Endothelial cell of umbilical vein (primary cell): Measurements from ENCODE around the gene SLC22A23. TPM values are rescaled to one million over a fixed set of nuclear protein-coding genes. Genes with fewer than 3 reads are reported as not detected.

Source experiments
- BruUV-seq: library from RNA; stranded (reverse); fragments of 400-500 nt; replicated peaks from 2 replicates; lab custom pipeline; 2021; lab: Mats Ljungman, UMichigan
- CTCF ChIA-PET: fragments of 300-600, 350-600 bp; sonication (Branson Sonifier 250); formaldehyde crosslinking; loops from one replicate; lab custom pipeline; 2021; ENCODE audit warnings: antibody characterized with exemption, inconsistent platforms; lab: Charles Lee
- POLR2A ChIA-PET: fragments of 300-600, 350-600 bp; sonication (Branson Sonifier 250); formaldehyde crosslinking; loops from one replicate; lab custom pipeline; 2021; ENCODE audit warnings: antibody characterized with exemption, inconsistent platforms; lab: Charles Lee
- DNase-seq: peaks from one replicate; pipeline ENCODE4 v3.0.0-alpha.2; 2011; ENCODE audit warnings: low read depth, low spot score
- FAIRE-seq: peaks from 2 replicates; lab custom pipeline; 2011; peaks lifted over from hg19 to GRCh38; lab: Jason Lieb, UNC
- H2AFZ ChIP-seq: 2 replicates; pipeline ENCODE4 v1.6.0; 2012; ENCODE audit warnings: low read depth, low read length, control low read depth, inconsistent platforms
- H3K27ac ChIP-seq: 2 replicates; pipeline ENCODE4 v1.5.1; 2011; ENCODE audit warnings: low read depth, mild to moderate bottlenecking, control low read depth, low read length, moderate library complexity; ENCODE audit not compliant: insufficient read depth
- H3K27me3 ChIP-seq, 2 experiments: 2 replicates each; pipeline versions ENCODE4 v1.6.0 to v1.6.1; 2011; ENCODE audit warnings: low read length in 2 of 2, mixed read lengths in 1 of 2; ENCODE audit not compliant: control insufficient read depth in 2 of 2, insufficient read depth in 2 of 2
- H3K36me3 ChIP-seq, 2 experiments: 2 replicates in 1 of 2; 3 replicates in 1 of 2; pipeline ENCODE4 v1.5.1; 2011; ENCODE audit warnings: low read length in 2 of 2, mild to moderate bottlenecking in 1 of 2, moderate library complexity in 1 of 2; ENCODE audit not compliant: control insufficient read depth in 2 of 2, insufficient read depth in 2 of 2; ENCODE audit errors: extremely low read depth in 1 of 2
- H3K4me1 ChIP-seq: 3 replicates; pipeline ENCODE4 v1.5.1; 2011; ENCODE audit warnings: mild to moderate bottlenecking, low read length; ENCODE audit not compliant: control insufficient read depth, insufficient read depth; ENCODE audit errors: extremely low read depth
- H3K4me2 ChIP-seq: 2 replicates; pipeline ENCODE4 v1.6.1; 2011; ENCODE audit warnings: low read length, control low read depth, mixed read lengths; ENCODE audit not compliant: insufficient read depth
- H3K4me3 ChIP-seq, 3 experiments: fragments of 200-600 bp in 1 of 3; sonication (generic), shearing (Covaris generic) in 1 of 3; replicated peaks in 1 of 3; 2 replicates each; pipeline ENCODE4 v1.5.1; 2011 to 2016; ENCODE audit warnings: control low read depth in 3 of 3, low read length in 3 of 3, mild to moderate bottlenecking in 2 of 3, inconsistent platforms in 1 of 3, low read depth in 1 of 3, moderate library complexity in 1 of 3; ENCODE audit not compliant: insufficient read depth in 1 of 3
- H3K79me2 ChIP-seq: 2 replicates; pipeline ENCODE4 v1.6.0; 2012; ENCODE audit warnings: low read length, inconsistent platforms; ENCODE audit not compliant: control insufficient read depth, insufficient read depth
- H3K9ac ChIP-seq: replicated peaks from 2 replicates; pipeline ENCODE3; 2011; ENCODE audit warnings: low read length, control low read depth; ENCODE audit not compliant: insufficient read depth; ENCODE audit errors: extremely low read depth
- H3K9me1 ChIP-seq: replicated peaks from 3 replicates; pipeline ENCODE4 v1.6.0; 2011; ENCODE audit warnings: mild to moderate bottlenecking, low read length; ENCODE audit not compliant: control insufficient read depth, insufficient read depth; ENCODE audit errors: extremely low read depth
- H3K9me3 ChIP-seq: replicated peaks from 2 replicates; pipeline ENCODE4 v1.5.1; 2012; ENCODE audit warnings: low read length, inconsistent platforms; ENCODE audit not compliant: control insufficient read depth, insufficient read depth
- H4K20me1 ChIP-seq: replicated peaks from 2 replicates; pipeline ENCODE3; 2011; ENCODE audit warnings: mild to moderate bottlenecking, low read length; ENCODE audit not compliant: control insufficient read depth, insufficient read depth; ENCODE audit errors: extremely low read depth
- CTCF ChIP-seq, 2 donors: IDR thresholded peaks; 1 replicate in 1 of 2; 2 replicates in 1 of 2; pipeline ENCODE4 v1.5.1; 2011; ENCODE audit warnings: low read length in 2 of 2, mild to moderate bottlenecking in 2 of 2, moderate library complexity in 2 of 2, control low read depth in 1 of 2, inconsistent platforms in 1 of 2, low read depth in 1 of 2; ENCODE audit not compliant: insufficient read depth in 1 of 2; ENCODE audit errors: extremely low read depth in 1 of 2
- EZH2 ChIP-seq: IDR thresholded peaks from 2 replicates; pipeline ENCODE4 v1.6.1; 2012; ENCODE audit warnings: borderline replicate concordance, low read depth, mild to moderate bottlenecking, moderate library complexity, low read length, inconsistent platforms; ENCODE audit not compliant: severe bottlenecking
- FOS ChIP-seq: IDR thresholded peaks from 2 replicates; pipeline ENCODE4 v1.6.1; 2011; ENCODE audit warnings: mild to moderate bottlenecking, low read length, moderate library complexity, borderline replicate concordance; ENCODE audit not compliant: insufficient read depth
- GATA2 ChIP-seq: IDR thresholded peaks from 2 replicates; pipeline ENCODE4 v1.7.0; 2011; ENCODE audit warnings: low read depth, mild to moderate bottlenecking, moderate library complexity, mixed read lengths, low read length; ENCODE audit not compliant: insufficient read length, insufficient read depth
- JUN ChIP-seq: IDR thresholded peaks from 2 replicates; pipeline ENCODE4 v1.6.1; 2011; ENCODE audit warnings: borderline replicate concordance, low read depth; ENCODE audit not compliant: insufficient read length, insufficient read depth
- MAX ChIP-seq: IDR thresholded peaks from 2 replicates; pipeline ENCODE4 v1.6.1; 2011; ENCODE audit not compliant: insufficient read depth, insufficient read length
- MYC ChIP-seq: IDR thresholded peaks from one replicate; pipeline ENCODE4 v1.6.1; 2011; ENCODE audit warnings: mild to moderate bottlenecking, low read depth, low read length
- POLR2A ChIP-seq: IDR thresholded peaks from 2 replicates; pipeline ENCODE4 v1.6.1; 2012; ENCODE audit warnings: low read depth, mild to moderate bottlenecking, control low read depth, low read length
- POLR2AphosphoS5 ChIP-seq: IDR thresholded peaks from 2 replicates; pipeline ENCODE4 v1.6.1; 2012; ENCODE audit warnings: low read depth, mild to moderate bottlenecking, control low read depth, low read length, moderate library complexity; ENCODE audit not compliant: insufficient read depth
- dilution Hi-C: fragments of 300-500 bp; cut with MboI; formaldehyde crosslinking; loops from one replicate; pipeline ENCODE4 v1.15.0; 2019; ENCODE audit warnings: low sequenced_read_pairs; ENCODE audit not compliant: extremely low pct_ligation_motif_present
- intact Hi-C: fragments of 100-400 bp; cut with micrococcal nuclease; formaldehyde crosslinking; loops from one replicate; pipeline ENCODE4 v1.10.0; 2022
- polyA plus RNA-seq, 4 experiments: library from polyadenylated mRNA; depleted of rRNA in 3 of 4; stranded (reverse) in 3 of 4; unstranded in 1 of 4; fragments of >200 nt; gene quantifications; 2 replicates each; pipeline versions ENCODE4 v1.2.1 to v1.2.3, GENCODE V29; 2011 to 2012; ENCODE audit warnings: missing spikeins in 1 of 4
- total RNA-seq: library from RNA; stranded (reverse); gene quantifications from 2 replicates; pipeline ENCODE4 v1.2.3, GENCODE V29; 2021

The SLC22A23 gene
- total and polyA plus RNA-seq, 2 donors (not counting 3 experiments of a cell fraction or from before 2014, with no cell fraction given) = 4.2 to 14.3 TPM

GRCh38 chr6:3458706-3459421 is 2.0 kb upstream of the SLC22A23 start:
- Histone ChIP-seq H3K9me1 (no peaks in the 10 kb centered on the region), H3K27ac (no peak overlapping the region), H2AFZ (no peak overlapping the region), H3K36me3 (no peaks in the 10 kb centered on the region), H3K9me3 (no peaks in the 10 kb centered on the region), H3K27me3 (peaks cover 4 to 20% of the 10 kb centered on the region in 2 experiments), H3K9ac (no peak overlapping the region), H3K79me2 (no peaks in the 10 kb centered on the region), H3K4me1 (peaks cover 5% of the 10 kb centered on the region), H3K4me2 (no peak overlapping the region), H3K4me3 (no peak overlapping the region), H4K20me1 (no peaks in the 10 kb centered on the region)
- TF ChIP-seq JUN (no peak), MYC (no peak), CTCF (IDR thresholded peaks at IDR 0.05; ENCODE audit: extremely low read depth in 1 of 2, insufficient read depth in 1 of 2, low read depth in 1 of 2, low read length in 2 of 2) (no peak), POLR2A (no peak), GATA2 (no peak), POLR2AphosphoS5 (no peak), FOS (no peak), MAX (no peak), EZH2 (no peak)
- dilution Hi-C loops (no loop called here), intact Hi-C loops (loop anchor here (5.0 kb wide), 2 partner anchors 103 to 273 kb away; no protein-coding TSS in a partner anchor)
- BruUV-seq = no TSS peak
- ChIA-PET CTCF (interaction anchor here (1.7 to 2.2 kb wide), 3 partner anchors 9 to 27 kb away, joined by 4 to 11 read pairs (median 5); no protein-coding TSS in a partner anchor), POLR2A (no interaction called here)
- DNase-seq = no peak
- FAIRE-seq = no peak
